Subcutaneous adipose tissue (tissue), 4 donors: Measurements from ENCODE around the gene NXN. TPM values are rescaled to one million over a fixed set of nuclear protein-coding genes. Genes with fewer than 3 reads are reported as not detected.

Experiments used
- total RNA-seq, 4 donors: library from RNA; depleted of rRNA; stranded (reverse); fragments of >200 nt; gene quantifications; one replicate each; pipeline ENCODE4 v1.1.0, GENCODE V29; 2016
- TF ChIP-seq, protein P1 (sequence below): fragments of 450-650 bp; IDR thresholded peaks from one replicate; pipeline ENCODE4 v1.5.1; 2016; ENCODE audit warnings: low read depth, mild to moderate bottlenecking, control low read depth, antibody characterized with exemption, moderate library complexity

Gene NXN
- total RNA-seq, 4 donors from 2014 or later, result 2.9 to 24.3 (median 7.4) TPM

DNA sequence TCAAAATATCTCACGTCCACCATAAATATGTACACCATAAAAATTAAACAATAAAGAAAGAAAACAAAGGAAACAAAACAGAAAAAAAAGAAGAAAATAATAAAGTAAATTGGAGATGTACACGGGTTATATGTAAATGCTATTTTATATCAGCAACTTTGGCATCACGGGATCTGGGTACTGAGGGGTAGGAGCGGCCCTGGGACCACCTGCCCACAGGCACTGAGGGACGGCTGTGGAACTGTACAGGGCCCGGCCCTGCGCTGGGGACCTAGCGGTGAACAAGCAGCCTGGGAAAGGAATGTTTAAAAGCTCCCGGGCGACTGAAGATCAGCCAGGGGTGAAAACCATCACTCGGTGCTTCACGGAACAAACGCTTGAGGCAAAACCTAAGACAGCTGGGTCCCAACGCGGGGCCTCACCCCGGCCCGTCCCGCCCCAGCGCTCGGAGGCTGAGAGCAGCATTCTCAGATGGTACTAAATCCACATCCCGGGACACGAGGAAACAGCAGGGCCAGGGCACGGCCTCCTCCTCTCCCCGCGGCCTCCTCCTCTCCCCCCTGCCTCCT lies 31.2 kb downstream of the NXN start:
- TF ChIP-seq, protein P1, sequence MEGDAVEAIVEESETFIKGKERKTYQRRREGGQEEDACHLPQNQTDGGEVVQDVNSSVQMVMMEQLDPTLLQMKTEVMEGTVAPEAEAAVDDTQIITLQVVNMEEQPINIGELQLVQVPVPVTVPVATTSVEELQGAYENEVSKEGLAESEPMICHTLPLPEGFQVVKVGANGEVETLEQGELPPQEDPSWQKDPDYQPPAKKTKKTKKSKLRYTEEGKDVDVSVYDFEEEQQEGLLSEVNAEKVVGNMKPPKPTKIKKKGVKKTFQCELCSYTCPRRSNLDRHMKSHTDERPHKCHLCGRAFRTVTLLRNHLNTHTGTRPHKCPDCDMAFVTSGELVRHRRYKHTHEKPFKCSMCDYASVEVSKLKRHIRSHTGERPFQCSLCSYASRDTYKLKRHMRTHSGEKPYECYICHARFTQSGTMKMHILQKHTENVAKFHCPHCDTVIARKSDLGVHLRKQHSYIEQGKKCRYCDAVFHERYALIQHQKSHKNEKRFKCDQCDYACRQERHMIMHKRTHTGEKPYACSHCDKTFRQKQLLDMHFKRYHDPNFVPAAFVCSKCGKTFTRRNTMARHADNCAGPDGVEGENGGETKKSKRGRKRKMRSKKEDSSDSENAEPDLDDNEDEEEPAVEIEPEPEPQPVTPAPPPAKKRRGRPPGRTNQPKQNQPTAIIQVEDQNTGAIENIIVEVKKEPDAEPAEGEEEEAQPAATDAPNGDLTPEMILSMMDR, result no peak

DNA sequence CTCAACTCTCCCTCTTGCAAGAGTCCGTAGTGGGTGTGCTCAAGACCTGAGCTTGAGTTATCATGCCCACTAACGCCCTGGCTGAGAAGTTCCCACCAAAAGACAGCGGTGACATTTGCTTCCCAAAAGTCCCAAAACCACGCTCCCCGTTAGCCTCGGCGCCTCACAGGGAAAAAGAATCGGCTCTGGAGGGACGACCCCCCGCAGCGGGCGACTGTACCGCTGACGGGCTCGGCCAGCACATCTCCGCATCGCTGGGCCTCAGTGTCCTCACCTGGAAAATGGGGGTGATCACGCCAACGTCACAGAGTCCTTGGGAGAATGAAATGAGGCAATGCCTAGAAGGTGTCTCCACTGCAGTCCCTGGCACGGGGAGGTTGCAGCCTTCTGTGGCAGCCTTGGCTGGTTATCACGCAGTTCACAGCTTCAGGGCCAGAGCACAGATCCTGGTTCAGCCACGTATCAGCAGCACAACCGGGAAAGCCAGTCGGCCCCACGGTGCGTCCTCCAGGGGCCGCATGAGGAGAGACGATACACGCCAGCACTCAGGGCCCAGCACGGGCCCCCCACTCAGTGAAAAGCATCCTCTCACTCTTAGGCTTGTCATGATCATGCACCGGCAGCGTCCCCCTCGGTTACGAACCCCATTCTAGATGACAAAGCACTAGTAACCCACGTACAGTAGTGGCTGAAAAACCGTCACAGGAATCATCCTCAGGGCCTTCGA lies 32.9 kb downstream of the NXN start:
- TF ChIP-seq, protein P1, result no peak

DNA sequence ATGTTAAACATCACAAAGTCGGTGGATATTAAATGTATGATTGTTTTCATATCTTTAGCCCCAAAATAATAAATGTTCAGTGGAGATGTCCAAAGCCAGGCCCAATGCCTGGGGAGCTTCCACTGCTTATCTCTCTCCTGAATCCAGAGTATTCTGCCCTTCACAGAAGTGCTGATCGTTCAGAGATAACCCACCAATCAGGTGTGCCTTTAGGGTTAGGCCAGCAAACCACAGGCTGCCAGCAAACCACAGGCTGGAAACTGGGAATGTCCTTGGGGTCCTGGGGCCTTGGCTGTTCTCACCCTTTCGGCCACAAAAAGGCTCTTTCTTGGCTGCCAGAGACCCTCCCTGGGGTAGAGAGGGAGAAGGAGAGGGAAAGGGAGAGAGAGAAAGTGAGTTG lies 33.9 kb downstream of the NXN start:
- TF ChIP-seq, protein P1, result no peak

DNA sequence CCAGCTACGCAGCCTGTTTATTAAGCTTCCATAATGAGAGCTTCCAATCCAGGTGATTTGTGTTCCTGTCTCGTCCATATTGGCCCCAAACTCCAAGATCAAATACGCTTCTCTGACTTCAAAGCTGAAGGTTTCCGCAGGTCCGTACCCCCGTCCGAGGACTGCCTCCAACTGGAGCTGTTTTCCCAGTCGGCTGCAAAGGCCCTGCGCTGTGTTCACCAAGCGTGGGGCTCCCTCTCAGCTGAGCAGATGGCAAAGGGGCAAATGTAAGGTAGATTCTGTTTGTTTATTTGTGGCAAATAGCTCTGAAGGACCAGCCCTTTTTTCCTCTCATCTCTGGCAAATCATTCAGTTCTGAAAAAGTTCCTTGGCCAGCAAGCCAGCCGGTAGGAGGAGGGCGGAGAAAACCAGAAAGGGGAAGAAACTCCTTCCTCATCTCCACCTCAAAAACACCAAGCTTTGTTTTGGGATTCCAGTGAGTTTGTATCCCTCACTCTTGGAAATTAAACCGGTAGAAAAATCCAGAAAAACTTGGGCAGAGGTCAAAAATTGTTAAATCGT lies 35.2 kb downstream of the NXN start:
- TF ChIP-seq, protein P1, result no peak

DNA sequence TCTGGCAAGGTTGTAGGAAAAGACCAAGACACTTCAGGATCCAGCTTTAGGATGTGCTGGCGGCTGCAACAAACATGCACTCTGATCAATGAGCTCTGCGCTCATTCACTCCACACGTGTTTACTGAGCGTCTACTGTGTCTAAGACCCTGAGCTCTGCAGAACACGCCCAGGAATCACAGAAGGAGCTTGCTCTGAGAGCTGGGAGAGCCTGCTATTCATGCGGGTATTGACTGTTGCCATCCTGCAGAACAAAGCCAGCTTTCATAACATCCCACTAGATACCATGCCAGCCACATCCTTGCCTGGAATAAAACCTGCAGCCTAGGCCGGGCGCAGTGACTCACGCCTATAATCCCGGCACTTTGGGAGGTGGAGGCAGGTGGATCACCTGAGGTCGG lies 44.1 kb downstream of the NXN start:
- TF ChIP-seq, protein P1, result no peak

DNA sequence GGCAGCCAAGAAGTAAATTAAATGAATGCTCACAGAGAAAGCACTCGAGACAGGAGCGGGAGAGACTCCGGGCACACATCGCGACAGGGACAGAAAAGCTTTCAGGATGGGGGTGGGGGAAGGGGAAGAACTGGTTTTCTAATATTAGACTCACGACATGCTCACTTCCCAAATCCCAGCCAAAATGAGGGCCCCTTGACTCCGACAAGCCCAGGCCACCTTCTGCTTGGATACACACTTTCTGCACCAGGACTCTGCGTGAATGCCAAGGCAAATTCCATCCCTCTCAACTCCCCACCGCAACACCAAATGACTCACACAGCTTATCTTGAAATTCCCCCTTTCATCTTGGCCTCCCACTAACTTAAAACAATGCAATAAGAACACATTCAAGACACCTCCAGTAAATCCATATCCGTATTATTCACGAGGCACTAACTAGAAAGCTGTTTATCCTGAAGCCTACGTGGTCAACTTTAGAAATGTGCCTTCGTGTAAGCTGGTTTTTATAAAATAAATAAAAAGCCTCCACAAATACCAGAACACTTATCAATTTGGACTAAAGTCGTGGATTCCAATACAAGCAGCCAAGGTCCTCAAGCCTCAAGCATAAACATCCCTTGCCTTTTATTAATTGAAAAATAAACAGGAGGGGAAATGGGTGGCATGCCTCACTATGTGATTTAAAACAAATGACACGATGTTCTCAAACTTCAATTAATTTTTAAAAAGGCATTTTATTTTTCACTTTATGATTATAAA lies 46.1 kb downstream of the NXN start:
- TF ChIP-seq, protein P1, result no peak

DNA sequence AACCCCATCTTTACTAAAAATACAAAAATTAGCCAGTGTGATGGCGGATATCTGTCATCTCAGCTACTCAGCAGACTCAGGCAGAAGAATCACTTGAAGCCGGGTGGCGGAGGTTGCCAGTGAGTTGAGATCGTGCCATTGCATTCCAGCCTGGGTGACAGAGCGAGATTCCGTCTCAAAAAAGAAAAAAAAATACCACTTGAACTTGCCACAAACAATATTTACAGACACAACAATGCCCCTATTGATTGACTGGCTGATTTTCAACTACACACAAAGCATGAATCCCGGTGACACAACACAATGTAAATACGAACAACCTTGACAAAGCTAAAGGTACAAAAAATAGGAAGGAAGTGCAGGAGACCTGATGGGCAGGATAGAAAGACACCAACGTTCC lies 49.3 kb downstream of the NXN start:
- TF ChIP-seq, protein P1, result no peak
